IgD-negative memory B cell (primary cell): ENCODE data around the gene KLHL14. TPM values are rescaled to one million over a fixed set of nuclear protein-coding genes. Genes with fewer than 3 reads are reported as not detected.
"Not testable (repeated sequence)": the region's sequence is repeated elsewhere in the genome, so short reads cannot be mapped to it uniquely, and the experiment has no call there.

Experiments
- H3K27ac Mint-ChIP-seq, 3 donors: one replicate each; pipeline ENCODE4 v1.8.0; 2020 to 2022; ENCODE audit warnings: mild to moderate bottlenecking in 3 of 3, mixed read lengths in 3 of 3, moderate library complexity in 1 of 3
- H3K27me3 Mint-ChIP-seq: one replicate; pipeline ENCODE4 v1.8.0; 2021; ENCODE audit warnings: mixed read lengths
- H3K36me3 Mint-ChIP-seq: one replicate; pipeline ENCODE4 v1.8.0; 2020; ENCODE audit warnings: mild to moderate bottlenecking, mixed read lengths
- H3K4me1 Mint-ChIP-seq, 3 donors: one replicate each; pipeline ENCODE4 v1.8.0; 2020 to 2022; ENCODE audit warnings: mixed read lengths in 3 of 3, mild to moderate bottlenecking in 1 of 3
- H3K4me3 Mint-ChIP-seq, 4 donors: one replicate each; pipeline ENCODE4 v1.8.0; 2020 to 2022; ENCODE audit warnings: mild to moderate bottlenecking in 4 of 4, mixed read lengths in 4 of 4, moderate library complexity in 3 of 4
- H3K9me3 Mint-ChIP-seq, 3 donors: one replicate each; pipeline ENCODE4 v1.8.0; 2020 to 2021; ENCODE audit warnings: mixed read lengths in 3 of 3, mild to moderate bottlenecking in 1 of 3
- polyA plus RNA-seq: library from polyadenylated mRNA; unstranded; fragments of 300-500 nt; fragmentation: Illumina TruSeq; gene quantifications from one replicate; pipeline ENCODE4 v1.2.3, GENCODE V29; 2021

KLHL14 gene
- polyA plus RNA-seq: 22.5 TPM

- peaks cover 26 to 40% (median 39%) of the 10 kb centered on the region in 3 donors for H3K4me1 Mint-ChIP-seq
- no peaks in the 10 kb centered on the region for H3K9me3 Mint-ChIP-seq
- H3K4me3 Mint-ChIP-seq: peak within 1 kb of the TSS; percentile 85 to 99 (median 91)
- peaks cover 2% of the 10 kb centered on the region for H3K27me3 Mint-ChIP-seq
- no peaks in the 10 kb centered on the region for H3K36me3 Mint-ChIP-seq
- peak within 1 kb of the TSS; percentile 82 to 94 (median 82) for H3K27ac Mint-ChIP-seq
Measured at GRCh38 chr18:32772581-32773381, at the start of gene KLHL14. Gene KLHL14, minus strand, starts transcription at chr18:32773023. Its CDS starts 2,432 bp downstream, at chr18:32770591.

DNA sequence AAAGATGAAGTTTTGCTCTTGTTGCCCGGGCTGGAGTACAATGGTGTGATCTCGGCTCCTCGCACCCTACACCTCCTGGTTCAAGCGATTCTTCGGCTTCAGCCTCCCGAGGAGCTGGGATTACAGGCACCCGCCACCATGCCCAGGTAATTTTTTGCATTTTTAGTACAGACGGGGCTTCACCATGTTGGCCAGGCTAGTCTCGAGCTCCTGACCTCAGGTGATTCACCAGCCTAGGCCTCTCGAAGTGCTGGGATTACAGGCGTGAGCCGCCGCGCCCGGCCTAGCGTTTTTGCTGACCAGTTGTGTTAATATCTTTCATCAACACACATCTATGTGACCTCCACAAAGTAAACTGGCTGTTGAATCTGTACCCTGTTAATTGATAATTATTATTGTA is 49.4 kb upstream of the KLHL14 start:
- no peaks in the 10 kb centered on the region for H3K27me3 Mint-ChIP-seq
- peaks cover 0 to 4% (median 0%) of the 10 kb centered on the region in 3 donors for H3K4me1 Mint-ChIP-seq
- H3K9me3 Mint-ChIP-seq: no peaks in the 10 kb centered on the region
- H3K4me3 Mint-ChIP-seq: no peak overlapping the region
- no peak overlapping the region for H3K27ac Mint-ChIP-seq
- H3K36me3 Mint-ChIP-seq: no peaks in the 10 kb centered on the region

- no peaks in the 10 kb centered on the region for H3K27me3 Mint-ChIP-seq
- H3K4me3 Mint-ChIP-seq: peak overlapping the region in 2 of 4 donors; percentile 35 to 53
- no peaks in the 10 kb centered on the region for H3K9me3 Mint-ChIP-seq
- peak overlapping the region in 1 of 3 donors; percentile 2 for H3K27ac Mint-ChIP-seq
- no peaks in the 10 kb centered on the region for H3K36me3 Mint-ChIP-seq
- H3K4me1 Mint-ChIP-seq: peaks cover 6 to 7% (median 7%) of the 10 kb centered on the region in 3 donors
Measured at GRCh38 chr18:32815881-32816280, 43.1 kb upstream of the KLHL14 start.

DNA sequence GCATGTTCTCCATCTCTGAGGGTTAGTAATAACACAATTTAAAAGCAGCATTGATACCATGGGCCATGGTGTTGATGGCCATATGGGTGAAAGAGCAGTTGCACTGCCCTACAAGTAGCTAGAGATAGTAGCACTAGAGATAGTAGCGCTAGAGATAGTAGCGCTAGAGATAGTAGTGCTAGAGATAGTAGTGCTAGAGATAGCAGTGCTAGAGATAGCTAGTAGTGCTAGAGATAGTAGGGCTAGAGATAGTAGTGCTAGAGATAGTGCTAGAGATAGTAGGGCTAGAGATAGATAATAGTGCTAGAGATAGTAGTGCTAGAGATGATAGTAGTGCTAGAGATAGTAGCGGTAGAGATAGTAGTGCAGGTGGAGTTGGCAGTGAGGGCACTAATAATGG is 39.5 kb upstream of the KLHL14 start:
- peaks cover 6 to 11% (median 8%) of the 10 kb centered on the region in 3 donors for H3K4me1 Mint-ChIP-seq
- no peak overlapping the region for H3K4me3 Mint-ChIP-seq
- H3K27ac Mint-ChIP-seq: no peak overlapping the region
- no peaks in the 10 kb centered on the region for H3K36me3 Mint-ChIP-seq
- H3K9me3 Mint-ChIP-seq: peaks cover 0 to 1% (median 0%) of the 10 kb centered on the region in 3 donors
- H3K27me3 Mint-ChIP-seq: no peaks in the 10 kb centered on the region

DNA sequence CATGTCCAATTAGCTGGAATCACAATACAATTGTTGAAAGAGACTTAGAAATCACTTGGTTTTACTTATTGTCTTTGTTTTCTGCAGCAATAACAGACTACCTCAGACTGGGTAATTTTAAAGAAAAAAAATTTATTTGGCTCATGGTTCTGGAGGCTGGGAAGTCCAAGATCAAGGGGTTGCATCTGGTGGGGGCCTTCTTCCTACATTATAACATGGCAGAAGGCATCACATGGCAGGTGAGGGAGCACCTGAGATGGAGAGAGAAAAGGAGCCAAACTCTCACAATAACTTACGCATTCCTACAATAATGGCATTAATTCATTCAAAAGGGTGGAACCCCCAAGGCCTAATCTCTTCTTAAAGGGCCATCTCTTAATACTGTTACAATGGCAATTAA is 37.5 kb upstream of the KLHL14 start:
- Mint-ChIP-seq H3K36me3 (no peaks in the 10 kb centered on the region), H3K27me3 (no peaks in the 10 kb centered on the region), H3K4me1 (peaks cover 0 to 4% (median 1%) of the 10 kb centered on the region in 3 donors), H3K9me3 (peaks cover 0 to 1% (median 0%) of the 10 kb centered on the region in 3 donors), H3K27ac (no peak overlapping the region), H3K4me3 (no peak overlapping the region)

DNA sequence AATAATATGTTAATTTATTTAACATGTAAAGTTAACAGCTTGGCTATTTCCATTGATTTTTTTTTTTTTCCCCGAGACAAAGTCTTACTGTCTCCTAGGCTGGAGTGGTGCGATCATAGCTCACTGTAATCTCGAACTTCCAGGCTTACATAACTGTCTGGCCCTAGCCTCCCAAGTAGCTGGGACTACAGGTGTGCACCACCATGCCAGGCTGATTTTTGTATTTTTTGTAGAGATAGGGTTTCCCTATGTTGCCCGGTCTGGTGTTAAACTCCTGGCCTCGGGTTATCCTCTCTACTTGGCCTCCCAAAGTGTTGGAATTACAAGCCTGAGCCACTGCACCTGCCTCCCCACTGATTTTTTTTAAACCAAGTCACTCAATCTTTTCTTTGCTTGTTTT is 32.5 kb upstream of the KLHL14 start:
- no peak overlapping the region for H3K27ac Mint-ChIP-seq
- no peaks in the 10 kb centered on the region for H3K36me3 Mint-ChIP-seq
- H3K9me3 Mint-ChIP-seq: peaks cover 0 to under 1% (median 0%) of the 10 kb centered on the region in 3 donors
- no peak overlapping the region for H3K4me3 Mint-ChIP-seq
- H3K27me3 Mint-ChIP-seq: no peaks in the 10 kb centered on the region
- peaks cover 34 to 41% (median 40%) of the 10 kb centered on the region in 3 donors for H3K4me1 Mint-ChIP-seq

GRCh38 chr18:32804134-32804888 is 31.5 kb upstream of the KLHL14 start:
- H3K9me3 Mint-ChIP-seq: peaks cover 0 to 1% (median 0%) of the 10 kb centered on the region in 3 donors
- peak overlapping the region; percentile 60 to 95 (median 82) for H3K4me3 Mint-ChIP-seq
- H3K36me3 Mint-ChIP-seq: no peaks in the 10 kb centered on the region
- no peaks in the 10 kb centered on the region for H3K27me3 Mint-ChIP-seq
- H3K4me1 Mint-ChIP-seq: peaks cover 34 to 41% (median 41%) of the 10 kb centered on the region in 3 donors
- H3K27ac Mint-ChIP-seq: peak overlapping the region; percentile 89 to 98 (median 97)

DNA sequence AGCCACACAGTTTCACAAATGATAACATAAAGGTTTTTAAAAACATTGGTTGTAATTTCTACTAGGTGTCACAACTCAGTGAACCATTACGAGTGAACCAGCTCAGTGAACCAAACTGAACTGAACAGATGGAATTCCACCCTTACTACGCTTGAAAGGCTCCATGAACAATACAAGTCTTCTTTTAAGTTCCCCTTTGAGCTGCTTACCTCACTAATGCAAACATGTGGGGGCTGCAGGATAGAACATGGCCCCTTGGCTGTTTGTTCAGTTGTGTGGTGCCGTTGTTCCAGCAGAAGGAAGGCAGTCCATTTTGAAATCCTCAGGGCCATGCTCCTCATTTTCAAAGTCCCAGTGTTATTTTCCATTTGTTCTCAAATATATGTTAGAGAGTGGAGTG is 30.7 kb upstream of the KLHL14 start:
- no peaks in the 10 kb centered on the region for H3K36me3 Mint-ChIP-seq
- H3K27ac Mint-ChIP-seq: peak overlapping the region; percentile 89 to 98 (median 97)
- H3K9me3 Mint-ChIP-seq: peaks cover 0 to 1% (median 0%) of the 10 kb centered on the region in 3 donors
- H3K4me3 Mint-ChIP-seq: peak overlapping the region; percentile 60 to 95 (median 82)
- H3K4me1 Mint-ChIP-seq: peaks cover 34 to 41% (median 39%) of the 10 kb centered on the region in 3 donors
- no peaks in the 10 kb centered on the region for H3K27me3 Mint-ChIP-seq

GRCh38 chr18:32802591-32803451 is 30.0 kb upstream of the KLHL14 start:
- peaks cover 34 to 41% (median 40%) of the 10 kb centered on the region in 3 donors for H3K4me1 Mint-ChIP-seq
- peak overlapping the region; percentile 89 to 98 (median 97) for H3K27ac Mint-ChIP-seq
- H3K27me3 Mint-ChIP-seq: no peaks in the 10 kb centered on the region
- no peaks in the 10 kb centered on the region for H3K36me3 Mint-ChIP-seq
- H3K9me3 Mint-ChIP-seq: peaks cover 0 to 1% (median 0%) of the 10 kb centered on the region in 3 donors
- H3K4me3 Mint-ChIP-seq: peak overlapping the region; percentile 60 to 95 (median 82)

- Mint-ChIP-seq H3K4me3 (peak overlapping the region in 2 of 4 donors; percentile 7 to 54), H3K36me3 (peaks cover under 1% of the 10 kb centered on the region), H3K4me1 (peaks cover 39 to 51% (median 49%) of the 10 kb centered on the region in 3 donors), H3K27ac (peak overlapping the region; percentile 60 to 78 (median 72)), H3K9me3 (peaks cover 0 to 1% (median 0%) of the 10 kb centered on the region in 3 donors), H3K27me3 (no peaks in the 10 kb centered on the region)
Measured at GRCh38 chr18:32801228-32801627, 28.4 kb upstream of the KLHL14 start.

- H3K27ac Mint-ChIP-seq: peak overlapping the region in 2 of 3 donors; percentile 14 to 46
- no peaks in the 10 kb centered on the region for H3K27me3 Mint-ChIP-seq
- peaks cover 33 to 46% (median 40%) of the 10 kb centered on the region in 3 donors for H3K4me1 Mint-ChIP-seq
- no peak overlapping the region for H3K4me3 Mint-ChIP-seq
- H3K9me3 Mint-ChIP-seq: peaks cover 0 to 1% (median 0%) of the 10 kb centered on the region in 3 donors
- H3K36me3 Mint-ChIP-seq: peaks cover 4% of the 10 kb centered on the region
Measured at GRCh38 chr18:32798209-32798960, 25.6 kb upstream of the KLHL14 start.

DNA sequence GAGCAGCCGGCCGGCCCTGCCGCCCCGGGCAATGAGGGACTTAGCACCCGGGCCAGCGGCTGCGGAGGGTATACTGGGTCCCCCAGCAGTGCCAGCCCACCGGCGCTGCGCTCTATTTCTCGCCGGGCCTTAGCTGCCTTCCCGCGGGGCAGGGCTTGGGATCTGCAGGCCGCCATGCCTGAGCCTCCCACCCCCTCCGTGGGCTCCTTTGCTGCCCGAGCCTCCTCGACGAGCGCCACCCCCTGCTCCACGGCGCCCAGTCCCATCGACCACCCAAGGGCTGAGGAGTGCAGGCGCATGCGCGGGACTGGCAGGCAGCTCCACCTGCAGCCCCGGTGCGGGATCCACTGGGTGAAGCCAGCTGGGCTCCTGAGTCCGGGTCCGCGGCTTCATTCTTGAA is 21.8 kb upstream of the KLHL14 start:
- not testable (repeated sequence) for H3K4me3 Mint-ChIP-seq, H3K27ac Mint-ChIP-seq, H3K36me3 Mint-ChIP-seq, H3K27me3 Mint-ChIP-seq, H3K9me3 Mint-ChIP-seq
- peaks cover 10 to 21% (median 15%) of the 10 kb centered on the region in 3 donors for H3K4me1 Mint-ChIP-seq

GRCh38 chr18:32779010-32779409 is 6.2 kb upstream of the KLHL14 start:
- Mint-ChIP-seq H3K4me1 (peaks cover 5 to 20% (median 11%) of the 10 kb centered on the region in 3 donors), H3K27me3 (no peaks in the 10 kb centered on the region), H3K4me3 (no peak overlapping the region), H3K9me3 (no peaks in the 10 kb centered on the region), H3K36me3 (no peaks in the 10 kb centered on the region), H3K27ac (no peak overlapping the region)

DNA sequence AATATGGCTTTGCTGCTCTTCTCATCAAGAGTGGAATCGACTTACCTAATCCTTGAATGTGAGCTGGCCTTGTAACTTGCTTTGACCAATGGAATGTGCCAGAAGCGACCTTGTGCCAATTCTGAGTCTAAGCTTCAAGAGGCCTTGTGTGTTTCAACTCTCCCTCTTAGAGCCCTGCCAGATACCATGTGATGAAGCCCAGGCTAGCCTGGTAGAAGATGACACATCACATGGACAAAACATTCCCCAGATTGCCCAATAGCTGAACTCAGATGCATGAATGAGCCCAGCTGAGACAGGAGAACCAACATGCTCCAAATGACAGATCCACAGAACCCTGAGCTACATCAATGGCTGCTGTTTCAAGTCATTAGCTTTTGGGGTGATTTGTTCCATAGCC is 4.2 kb upstream of the KLHL14 start:
- Mint-ChIP-seq H3K4me1 (peaks cover 20 to 36% (median 26%) of the 10 kb centered on the region in 3 donors), H3K4me3 (no peak overlapping the region), H3K36me3 (no peaks in the 10 kb centered on the region), H3K27me3 (peaks cover 2% of the 10 kb centered on the region), H3K9me3 (no peaks in the 10 kb centered on the region), H3K27ac (no peak overlapping the region)
